ENCODE measurements around the gene CDC42EP1. TPM values are rescaled to one million over a fixed set of nuclear protein-coding genes. Genes with fewer than 3 reads are reported as not detected.

CDC42EP1 gene
- total RNA-seq, 4 donors from 2014 or later, result 11.3 to 24.5 (median 11.7) TPM

DNA sequence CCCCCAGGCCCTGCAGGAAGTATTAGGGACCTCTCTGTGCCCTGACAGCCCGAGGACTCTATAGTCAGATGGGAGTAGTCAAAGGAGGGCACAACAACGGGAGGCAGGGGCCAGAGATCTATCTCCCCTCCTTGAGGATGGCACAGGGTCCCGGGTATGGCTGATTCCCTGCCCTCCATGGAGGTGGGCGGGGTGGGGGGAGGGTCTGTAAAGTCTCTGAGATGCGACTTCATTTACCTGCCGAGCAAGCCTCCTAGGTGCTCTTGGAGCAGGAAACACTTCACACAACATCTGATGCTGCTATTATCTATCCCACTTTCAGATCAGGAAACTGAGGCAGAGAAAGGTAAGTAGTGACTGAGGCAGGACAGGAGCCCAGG is 769 bp upstream of the CDC42EP1 start:
- no peak for TF ChIP-seq CTCF (IDR thresholded peaks at IDR 0.05; ENCODE audit: low read depth)

DNA sequence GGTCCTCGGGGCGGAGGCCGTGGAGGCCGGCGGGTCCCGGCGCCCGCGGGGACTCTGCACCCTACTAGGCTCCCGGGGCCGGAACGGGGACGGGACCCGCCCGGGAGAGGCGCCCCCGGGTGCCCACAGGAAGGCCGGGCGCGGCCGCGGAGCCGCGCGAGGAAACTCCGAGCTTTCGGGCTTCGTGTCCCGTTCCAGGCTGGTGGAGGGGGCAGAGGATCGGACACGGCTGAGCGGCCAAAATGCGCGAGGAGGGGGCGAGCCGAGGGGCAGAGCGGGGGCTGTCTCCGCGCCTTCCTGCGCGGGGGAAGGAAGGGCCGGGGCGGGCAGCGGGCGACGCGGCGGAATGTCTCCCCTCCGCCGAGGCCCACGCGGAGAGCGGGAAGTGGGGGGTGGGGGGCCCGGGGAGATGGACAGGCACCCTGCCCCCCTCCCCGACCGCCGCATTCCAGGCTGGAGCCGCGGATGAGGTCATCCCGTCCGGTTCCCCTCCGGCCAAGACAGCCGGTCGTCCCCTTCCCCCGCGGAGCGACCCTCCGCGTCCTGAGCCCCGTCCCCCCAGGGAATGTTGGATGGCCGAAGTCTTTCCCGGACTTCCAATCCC is 430 bp downstream of the CDC42EP1 start:
- TF ChIP-seq CTCF (IDR thresholded peaks at IDR 0.05; ENCODE audit: low read depth), result no peak

- TF ChIP-seq CTCF (IDR thresholded peaks at IDR 0.05; ENCODE audit: low read depth), result no peak
Measured at GRCh38 chr22:37561212-37562048, 1.1 kb downstream of the CDC42EP1 start.

DNA sequence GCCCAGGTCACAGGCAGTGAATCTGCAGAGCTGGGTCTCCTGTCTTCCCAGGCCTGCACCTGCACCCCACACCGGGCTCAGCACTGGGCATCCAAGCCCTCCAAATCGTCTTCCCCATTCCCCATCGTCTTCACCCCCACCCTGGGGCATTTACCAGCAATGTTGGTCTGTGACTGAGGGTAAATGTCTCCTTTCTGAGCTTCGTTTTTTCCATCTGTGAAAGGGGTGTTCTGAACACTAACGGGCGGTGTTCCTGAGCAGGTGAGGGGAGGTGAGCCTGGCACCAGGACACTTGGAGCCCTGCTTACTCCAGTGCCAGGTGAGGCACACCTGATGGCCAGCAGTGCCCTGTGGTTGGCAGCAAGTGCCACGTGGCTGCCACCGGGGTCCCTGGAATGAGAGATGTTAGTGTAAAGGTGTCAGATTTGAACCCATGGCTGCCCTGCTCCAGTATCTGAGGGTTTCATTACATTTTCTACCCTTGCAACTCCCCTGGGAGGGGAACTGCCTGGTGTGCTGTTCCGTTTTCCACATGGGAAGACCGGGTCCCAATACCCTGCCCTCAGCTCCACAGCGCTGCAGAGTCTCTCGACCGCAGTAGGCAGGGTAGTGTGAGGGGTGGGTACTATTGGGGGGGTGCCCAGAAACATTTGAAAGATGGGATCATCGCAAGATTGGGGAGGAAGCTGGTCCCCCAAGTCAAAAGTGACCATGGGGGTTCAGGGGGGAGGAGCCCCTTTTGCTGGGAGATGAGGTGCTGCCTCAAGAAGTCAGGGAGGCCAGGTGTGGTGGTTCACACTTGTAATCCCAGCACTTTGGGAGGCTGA is 2.0 kb downstream of the CDC42EP1 start:
- no peak for TF ChIP-seq CTCF (IDR thresholded peaks at IDR 0.05; ENCODE audit: low read depth)

GRCh38 chr22:37563153-37564081 is 3.1 kb downstream of the CDC42EP1 start:
- TF ChIP-seq CTCF (IDR thresholded peaks at IDR 0.05; ENCODE audit: low read depth), result no peak

DNA sequence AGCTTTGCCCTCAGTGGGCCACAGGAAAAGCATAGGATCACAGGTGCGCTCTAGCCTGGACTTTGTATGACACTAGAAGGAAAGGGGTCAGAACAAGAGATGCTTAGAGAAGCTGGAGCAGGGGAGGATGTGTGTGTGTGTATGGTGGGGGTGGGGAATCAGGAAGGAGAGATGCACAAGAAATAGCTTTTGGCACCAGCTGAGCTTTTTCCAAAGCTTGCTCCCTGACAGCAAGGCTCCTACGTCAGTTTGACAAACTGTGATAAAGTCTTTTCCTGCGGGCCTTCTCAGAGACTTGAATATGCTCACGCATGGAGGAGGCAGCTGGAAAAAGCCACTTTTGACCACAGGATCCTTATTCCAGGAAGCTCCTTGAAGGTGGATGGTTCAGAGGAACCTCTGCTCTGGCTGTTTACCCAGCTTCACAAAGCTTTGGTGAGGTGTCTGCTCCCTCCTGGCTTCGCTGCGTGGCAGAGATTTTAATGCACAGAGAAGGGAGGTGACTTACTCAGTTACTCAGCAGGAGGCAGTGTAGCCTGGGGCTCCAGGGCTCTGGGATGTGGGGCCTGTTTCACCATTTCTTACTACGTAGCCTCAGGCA is 3.9 kb downstream of the CDC42EP1 start:
- no peak for TF ChIP-seq CTCF (IDR thresholded peaks at IDR 0.05; ENCODE audit: low read depth)

Measured in subcutaneous adipose tissue (tissue), 4 donors.